NCI-H1694 (cell line): ENCODE results near the gene CELF4.
A peak's percentile ranks its signal among the peaks of the same experiment; 100 is the strongest.

Experiments
- DNase-seq: peaks from one replicate; lab custom pipeline; 2025; lab: John Stamatoyannopoulos, UW

The CELF4 gene

DNA sequence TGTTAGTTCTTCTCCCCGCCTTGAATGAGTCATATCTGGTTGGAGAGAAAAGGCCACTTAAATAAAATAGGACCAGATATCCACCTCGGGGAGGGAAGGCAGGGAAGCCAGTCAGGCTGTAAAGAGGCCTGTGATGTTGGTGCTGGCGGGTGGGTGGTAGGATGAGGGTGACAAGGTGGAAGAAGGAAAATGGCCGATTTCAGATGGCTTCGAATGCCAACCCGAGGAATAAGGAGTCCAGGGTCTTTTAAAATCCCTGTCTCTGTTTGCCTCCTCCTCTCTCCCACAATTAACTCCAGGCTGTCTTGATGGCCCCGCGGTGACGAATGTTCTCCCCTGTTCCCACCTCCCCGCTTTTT lies 41.5 kb downstream of the CELF4 start:
- no peak for DNase-seq

DNA sequence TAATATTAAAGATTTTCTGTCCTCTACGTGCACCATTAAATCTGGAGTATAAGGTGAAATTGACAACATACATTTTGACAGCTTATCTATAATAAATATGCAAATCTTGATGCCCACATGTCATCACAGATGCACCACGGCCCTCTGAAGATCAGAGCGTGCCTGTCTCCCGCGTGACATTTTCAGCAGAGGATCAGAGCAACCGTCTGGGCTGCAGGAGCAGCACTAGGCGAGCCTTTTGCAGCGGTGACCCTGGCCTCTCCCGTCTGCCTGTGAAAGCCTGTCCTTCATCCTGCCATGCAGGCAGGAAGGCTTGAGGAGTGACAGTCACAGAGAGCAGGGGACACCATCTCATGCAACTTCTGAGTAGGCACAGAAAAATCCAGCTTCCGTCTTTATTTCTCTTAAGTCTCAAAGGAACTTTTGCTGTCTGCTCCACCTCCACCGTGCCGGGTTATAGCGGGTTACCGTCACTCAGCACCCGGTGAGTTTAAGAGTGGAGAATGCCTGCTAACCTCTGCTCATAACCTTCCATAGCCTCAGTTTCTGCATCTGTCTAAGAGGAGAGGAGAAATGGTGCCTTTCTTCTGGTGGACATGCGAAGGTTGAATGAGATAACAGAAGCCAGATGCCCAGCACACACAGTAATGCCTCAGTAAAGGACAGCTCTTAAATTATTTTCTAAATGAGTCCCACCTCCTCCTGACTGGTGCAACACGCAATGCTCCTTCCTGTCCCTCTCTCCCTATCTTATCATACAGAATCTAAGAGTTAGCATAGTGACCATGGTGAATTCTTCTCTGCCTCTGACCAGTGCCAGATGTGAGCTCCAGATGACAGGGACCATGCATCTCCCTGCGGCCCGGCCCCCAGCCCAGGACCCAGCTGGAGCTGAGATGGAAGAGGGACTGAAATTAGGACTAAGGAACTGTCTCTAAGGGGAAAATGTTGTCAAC lies 43.8 kb downstream of the CELF4 start:
- DNase-seq: no peak

GRCh38 chr18:37520508-37520907 lies 45.1 kb downstream of the CELF4 start:
- DNase-seq: no peak

GRCh38 chr18:37519510-37520135 lies 46.0 kb downstream of the CELF4 start:
- no peak for DNase-seq

DNA sequence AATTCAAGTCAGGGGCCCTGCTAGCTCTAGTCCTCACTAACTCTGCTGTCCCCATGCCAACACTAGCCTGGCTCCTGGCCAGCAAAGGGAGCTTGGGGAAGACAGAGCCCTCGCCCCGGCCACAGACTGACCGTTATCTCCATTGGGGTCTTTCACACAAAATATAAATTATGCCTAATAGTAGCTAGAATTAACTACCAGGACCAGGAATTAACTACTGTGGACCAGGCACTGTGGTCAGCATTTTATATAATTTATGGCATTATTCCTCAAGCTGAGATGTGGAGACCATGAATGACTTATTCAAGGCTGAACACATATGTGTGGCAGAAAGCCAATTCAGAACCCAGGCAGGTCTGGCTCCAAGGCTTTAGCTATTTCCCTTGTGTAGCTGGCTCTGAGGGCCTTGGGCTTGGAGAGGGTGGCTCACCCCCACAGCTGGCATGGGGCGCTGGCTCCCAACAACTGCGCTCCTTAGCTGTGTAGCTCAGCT lies 49.2 kb downstream of the CELF4 start:
- DNase-seq: no peak

- DNase-seq: no peak
These were observed 50.6 kb downstream of the CELF4 start for GRCh38 chr18:37514953-37515352.

GRCh38 chr18:37512400-37512799 lies 53.2 kb downstream of the CELF4 start:
- no peak for DNase-seq

DNA sequence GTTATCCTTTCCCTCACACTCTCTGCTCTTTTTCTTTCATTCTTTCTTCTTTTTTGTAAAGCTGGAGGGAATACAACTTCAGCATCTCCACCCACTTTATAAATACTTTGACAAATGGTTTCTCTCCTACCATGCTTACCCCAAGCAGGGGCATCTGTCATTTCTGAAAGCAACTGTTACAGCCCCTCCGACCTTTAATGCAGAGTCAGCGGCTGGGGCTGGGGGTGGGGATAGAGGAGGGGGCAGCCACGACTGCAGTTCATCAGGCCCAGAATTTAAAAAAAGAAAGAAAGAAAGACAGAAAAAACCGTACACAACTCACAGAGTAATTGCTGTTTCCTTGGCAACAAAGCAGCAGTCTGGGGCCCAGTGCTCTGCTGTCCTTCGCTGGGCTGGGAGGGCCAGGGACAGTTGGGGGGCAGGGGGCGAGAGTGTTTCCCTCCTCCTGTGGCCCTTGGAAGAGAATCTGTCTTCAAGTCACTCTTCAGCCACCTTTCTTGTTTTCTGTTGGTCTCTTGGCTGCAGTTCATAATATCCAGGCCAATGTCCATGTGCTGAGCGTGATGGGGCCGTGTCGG lies 53.8 kb downstream of the CELF4 start:
- no peak for DNase-seq

DNA sequence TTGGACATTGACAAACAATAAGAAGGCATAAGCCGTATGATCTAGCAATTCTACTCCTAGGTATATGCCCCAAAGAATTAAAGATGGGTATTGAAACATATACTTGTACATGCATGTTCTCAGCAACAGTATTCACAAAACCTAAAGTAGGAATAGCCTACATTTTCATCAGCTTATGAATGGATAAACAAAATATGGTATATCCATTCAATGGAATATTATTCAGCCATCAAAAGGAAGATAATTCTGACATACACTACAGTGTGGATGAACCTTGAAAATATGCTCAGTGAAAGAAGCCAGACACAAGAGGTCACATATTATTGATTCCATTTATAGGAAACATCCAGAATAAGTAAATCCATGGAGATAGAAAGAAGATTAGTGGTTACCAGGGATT lies 56.0 kb downstream of the CELF4 start:
- DNase-seq: no peak

- no peak for DNase-seq
These were observed 57.4 kb downstream of the CELF4 start for GRCh38 chr18:37508207-37508606.

DNA sequence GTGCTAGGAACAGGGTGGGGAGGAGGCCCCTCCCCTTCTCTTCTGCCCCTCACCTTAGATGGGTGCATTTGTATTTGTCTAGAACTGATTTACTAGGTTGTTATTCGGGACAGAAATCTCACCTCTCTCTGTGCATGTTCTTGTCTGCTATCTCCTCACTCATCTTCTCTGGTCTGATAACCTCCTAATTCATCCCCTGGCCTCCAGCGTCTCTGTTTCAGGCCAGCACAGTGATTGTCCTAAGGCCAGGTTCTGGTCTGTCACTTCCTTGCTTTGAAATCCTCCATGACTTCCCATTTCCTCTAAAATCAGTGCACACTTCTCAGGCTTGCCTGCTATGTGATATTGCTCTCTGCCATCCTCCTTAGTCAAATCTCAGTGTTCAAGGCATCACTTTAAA lies 58.4 kb downstream of the CELF4 start:
- no peak for DNase-seq

DNA sequence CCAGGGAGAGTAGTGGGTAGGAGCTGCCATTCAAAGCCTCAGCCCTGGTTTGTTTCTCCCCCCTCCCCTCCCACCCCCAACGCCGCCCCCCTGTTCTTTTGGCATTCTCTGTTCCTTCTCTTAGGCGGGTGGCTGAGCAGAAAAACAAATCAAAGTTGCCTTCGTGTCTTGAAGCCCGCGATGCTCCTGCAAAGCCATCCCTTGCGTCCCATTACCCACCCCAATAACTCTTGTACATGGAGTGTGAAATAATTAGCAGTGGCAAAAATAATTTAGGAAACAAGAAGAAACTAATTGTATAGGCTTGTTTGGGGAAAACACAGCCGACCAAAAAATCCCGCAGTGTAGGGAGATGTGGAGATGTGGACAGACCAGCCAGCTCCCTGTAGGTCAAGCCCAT lies 59.6 kb downstream of the CELF4 start:
- DNase-seq: no peak

GRCh38 chr18:37505321-37505720 lies 60.3 kb downstream of the CELF4 start:
- no peak for DNase-seq

- no peak for DNase-seq
These were observed 63.0 kb downstream of the CELF4 start for GRCh38 chr18:37502601-37503000.

GRCh38 chr18:37502036-37502435 lies 63.6 kb downstream of the CELF4 start:
- DNase-seq: no peak

DNA sequence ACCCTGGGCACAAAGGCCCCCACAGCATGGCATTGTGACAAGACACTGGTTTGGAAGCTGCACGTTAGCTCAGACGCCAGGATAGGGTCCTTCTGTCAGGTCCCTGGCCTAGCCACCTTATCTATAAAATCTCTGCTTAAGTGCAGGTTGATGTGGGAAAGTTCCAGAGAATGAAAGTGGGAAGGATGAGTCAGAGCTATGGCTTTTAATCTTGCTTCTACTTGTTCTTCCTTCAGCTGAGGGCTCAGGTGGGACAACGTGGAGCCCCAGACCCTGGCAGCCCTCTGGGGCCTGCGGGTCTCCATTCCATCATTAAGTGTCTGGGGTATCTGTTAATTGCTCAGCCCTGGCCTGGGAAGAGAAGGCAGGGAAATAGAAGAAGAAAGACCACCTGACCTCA lies 64.5 kb downstream of the CELF4 start:
- no peak for DNase-seq

GRCh38 chr18:37499913-37500312 lies 65.7 kb downstream of the CELF4 start:
- DNase-seq: no peak

DNA sequence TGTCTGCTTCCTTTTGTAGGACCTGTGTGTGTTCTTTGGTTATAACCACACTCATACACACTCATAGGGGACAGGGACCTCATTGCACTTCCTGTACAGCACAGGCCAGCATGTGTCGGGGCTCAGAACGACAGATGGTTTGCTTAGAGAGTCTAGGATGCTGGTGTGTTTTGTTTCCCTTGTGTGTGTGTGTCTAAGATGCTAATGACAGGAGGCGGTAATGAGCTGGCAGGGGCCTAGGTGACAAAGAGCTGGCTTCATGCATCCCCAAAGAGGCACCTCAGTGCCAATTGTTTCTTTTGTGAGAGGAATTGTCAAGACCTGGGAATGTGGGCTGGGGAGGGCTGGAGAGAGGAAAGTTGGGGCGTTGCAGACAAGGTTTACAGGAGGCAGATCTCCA lies 66.6 kb downstream of the CELF4 start:
- peak; percentile 77 for DNase-seq

GRCh38 chr18:37497853-37498518 lies 67.6 kb downstream of the CELF4 start:
- no peak for DNase-seq

GRCh38 chr18:37496568-37496967 lies 69.0 kb downstream of the CELF4 start:
- no peak for DNase-seq

- DNase-seq: no peak
These were observed 70.2 kb downstream of the CELF4 start for GRCh38 chr18:37495354-37495753.

DNA sequence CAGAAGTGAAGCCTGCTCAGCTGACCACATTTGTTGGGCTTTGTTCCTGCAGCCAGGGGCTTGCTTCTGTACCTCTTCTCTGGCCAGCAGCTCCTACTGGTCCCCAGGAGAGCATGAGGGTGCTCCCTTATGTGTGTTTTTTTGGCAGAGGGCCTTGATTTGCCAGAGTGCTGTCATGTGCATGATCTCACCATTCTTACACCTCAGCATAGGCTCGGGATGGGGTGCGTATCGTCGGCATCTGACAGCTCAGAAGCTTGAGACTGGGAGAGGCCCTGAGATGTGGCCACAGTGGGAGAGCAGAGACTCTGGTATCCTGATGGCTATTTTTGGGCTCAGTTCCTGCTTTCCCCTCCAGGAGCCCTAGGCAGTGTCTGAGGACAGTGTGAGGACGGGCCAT lies 71.2 kb downstream of the CELF4 start:
- DNase-seq: no peak
